SH-SY5Y (cell line): ENCODE data around the gene G3BP1.

Source experiments
- GATA2 ChIP-seq: IDR thresholded peaks from 2 replicates; pipeline ENCODE4 v1.6.1; 2011; ENCODE audit warnings: mild to moderate bottlenecking, low read depth, low read length
- GATA3 ChIP-seq: IDR thresholded peaks from 2 replicates; pipeline ENCODE4 v1.6.1; 2011; ENCODE audit warnings: low read depth, mild to moderate bottlenecking, low read length, moderate library complexity

- no peak for TF ChIP-seq GATA3
- no peak for TF ChIP-seq GATA2
Measured at GRCh38 chr5:151829370-151829769, 57.6 kb downstream of the G3BP1 start.
